Stimulated activated CD4-positive, alpha-beta T cell treated with anti-CD3 and anti-CD28 coated beads, Interleukin-15, amount 100 ng/mL, for 48 hours (primary cell): Measurements from ENCODE around the gene BTRC.

Experiments
- DNase-seq, 2 donors: peaks; one replicate each; pipeline ENCODE4 v3.0.0-alpha.2; 2020; ENCODE audit warnings: low read depth in 2 of 2

BTRC gene

DNA sequence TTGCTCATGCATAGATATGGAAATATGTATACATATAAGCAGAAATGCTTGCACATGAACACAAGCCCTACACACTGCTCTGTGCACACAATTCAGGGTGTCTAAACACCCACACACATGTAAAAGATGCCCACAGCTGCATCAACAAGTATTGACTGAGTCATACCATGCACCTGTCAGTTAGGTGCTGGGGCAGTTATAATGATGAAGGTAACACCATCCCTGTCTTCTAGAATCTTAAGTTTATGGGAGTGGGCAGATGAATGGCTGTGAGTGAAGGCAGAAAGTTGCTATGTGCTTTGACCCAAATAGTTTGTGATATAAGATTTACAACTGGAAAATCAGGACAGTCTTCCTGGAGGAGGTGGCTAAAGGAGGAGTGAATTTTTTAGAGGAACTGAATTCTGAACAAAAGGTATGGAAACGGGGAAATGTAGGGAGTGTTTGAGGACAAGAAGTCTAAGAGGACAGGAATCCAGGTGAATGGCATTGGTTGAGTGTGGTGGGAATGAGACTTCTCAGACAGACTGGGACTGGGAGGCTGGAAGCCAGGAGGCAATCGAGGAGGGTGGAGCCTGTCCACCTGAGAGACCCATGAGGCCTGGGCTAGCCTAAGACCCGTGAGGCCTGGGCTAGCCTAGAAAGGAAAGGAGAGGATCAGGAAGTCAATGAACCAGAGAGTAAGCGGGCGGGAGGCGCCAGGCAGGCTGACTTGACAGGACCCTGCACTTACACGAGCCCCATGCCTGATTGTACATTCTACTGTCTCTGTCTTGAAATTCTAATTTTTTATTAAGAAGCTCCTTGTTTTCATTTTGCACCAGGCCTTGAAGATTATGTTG lies 213.4 kb downstream of the BTRC start:
- no peak for DNase-seq

DNA sequence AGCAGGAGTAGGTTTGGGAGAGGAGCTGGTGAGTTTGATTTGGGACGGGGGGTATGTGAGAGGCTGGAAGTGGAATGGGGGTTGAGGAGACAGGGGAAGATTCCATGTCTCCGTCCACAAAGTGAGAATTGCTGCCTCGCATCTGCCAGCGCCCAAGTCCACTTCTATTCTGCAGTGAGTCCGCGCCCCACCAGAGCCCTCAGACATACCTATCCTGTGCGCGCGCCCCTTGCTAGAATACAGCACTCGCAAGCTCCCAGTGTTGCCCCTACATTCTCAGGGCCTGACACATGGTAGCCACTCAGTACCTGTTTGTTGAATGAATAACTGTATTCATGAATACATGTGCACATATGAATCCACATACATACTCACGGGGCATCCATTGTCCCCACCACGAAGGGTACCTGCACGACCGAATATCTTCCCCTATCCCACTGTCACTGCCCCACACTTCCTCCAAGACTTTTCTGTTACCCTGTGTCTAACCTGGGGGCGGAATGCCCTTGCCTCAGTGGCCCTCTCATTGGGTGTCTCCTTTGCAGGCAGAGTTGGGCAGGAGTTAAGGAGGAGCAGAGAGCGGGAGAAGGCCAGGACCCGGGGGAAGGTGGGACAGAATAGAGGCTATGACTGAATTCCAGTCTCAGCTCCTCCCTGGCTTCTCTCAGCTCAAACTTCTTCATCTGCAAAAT lies 214.2 kb downstream of the BTRC start:
- DNase-seq: no peak

DNA sequence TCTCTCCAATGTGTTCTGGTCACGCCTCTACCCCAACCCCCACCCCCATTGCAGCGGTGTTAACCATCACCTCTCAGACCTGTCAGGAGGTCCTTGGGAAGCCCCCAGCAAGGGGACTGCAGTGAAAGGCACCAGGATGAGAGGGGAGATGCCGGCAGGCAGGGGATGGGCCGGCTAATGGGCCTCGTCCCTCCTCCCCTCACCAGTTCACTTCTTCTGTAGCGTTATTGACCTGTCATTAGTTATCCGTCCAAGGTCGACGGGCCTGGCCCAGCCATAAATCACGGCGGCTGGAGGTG lies 215.3 kb downstream of the BTRC start:
- DNase-seq: no peak

DNA sequence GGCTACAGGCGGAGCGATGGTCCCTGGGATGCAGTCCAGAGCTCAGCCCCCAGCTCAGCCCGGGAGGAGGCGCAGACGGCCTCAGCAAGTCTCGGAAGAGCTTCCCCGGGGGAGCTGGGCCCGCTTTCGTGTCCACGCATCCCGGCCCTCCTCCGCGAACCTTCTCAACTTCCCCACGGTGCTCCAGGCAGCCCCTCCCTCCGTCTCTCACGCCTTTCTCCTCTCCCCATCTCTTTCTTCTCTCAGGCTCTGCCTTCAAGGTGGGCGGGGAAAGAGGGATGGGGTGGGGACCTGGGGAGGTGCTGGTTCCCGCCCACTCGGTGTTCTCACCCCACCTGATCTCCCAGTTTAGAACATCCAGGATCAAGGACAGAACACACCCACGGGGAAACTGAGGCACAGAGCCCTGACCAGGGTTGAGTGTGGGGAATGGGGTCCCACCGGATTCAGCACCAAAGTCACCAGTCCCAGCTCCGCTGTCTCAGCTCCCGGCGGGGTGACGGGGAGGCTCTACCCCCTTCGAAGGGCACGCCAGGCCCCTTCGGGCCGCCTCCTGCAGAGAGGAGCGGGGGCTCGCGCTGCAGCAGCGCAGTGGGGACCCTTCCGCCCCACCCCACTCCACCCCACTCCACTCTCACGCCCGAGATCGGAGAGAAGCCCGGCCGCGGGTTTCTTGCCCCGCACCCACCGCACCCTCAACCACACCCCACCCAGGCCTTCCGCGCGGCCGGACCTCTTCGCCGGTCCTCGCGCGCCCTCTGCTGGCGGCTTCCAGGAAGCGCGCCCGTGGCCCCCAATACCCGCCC lies 215.9 kb downstream of the BTRC start:
- DNase-seq: peak; percentile 56 to 73

DNA sequence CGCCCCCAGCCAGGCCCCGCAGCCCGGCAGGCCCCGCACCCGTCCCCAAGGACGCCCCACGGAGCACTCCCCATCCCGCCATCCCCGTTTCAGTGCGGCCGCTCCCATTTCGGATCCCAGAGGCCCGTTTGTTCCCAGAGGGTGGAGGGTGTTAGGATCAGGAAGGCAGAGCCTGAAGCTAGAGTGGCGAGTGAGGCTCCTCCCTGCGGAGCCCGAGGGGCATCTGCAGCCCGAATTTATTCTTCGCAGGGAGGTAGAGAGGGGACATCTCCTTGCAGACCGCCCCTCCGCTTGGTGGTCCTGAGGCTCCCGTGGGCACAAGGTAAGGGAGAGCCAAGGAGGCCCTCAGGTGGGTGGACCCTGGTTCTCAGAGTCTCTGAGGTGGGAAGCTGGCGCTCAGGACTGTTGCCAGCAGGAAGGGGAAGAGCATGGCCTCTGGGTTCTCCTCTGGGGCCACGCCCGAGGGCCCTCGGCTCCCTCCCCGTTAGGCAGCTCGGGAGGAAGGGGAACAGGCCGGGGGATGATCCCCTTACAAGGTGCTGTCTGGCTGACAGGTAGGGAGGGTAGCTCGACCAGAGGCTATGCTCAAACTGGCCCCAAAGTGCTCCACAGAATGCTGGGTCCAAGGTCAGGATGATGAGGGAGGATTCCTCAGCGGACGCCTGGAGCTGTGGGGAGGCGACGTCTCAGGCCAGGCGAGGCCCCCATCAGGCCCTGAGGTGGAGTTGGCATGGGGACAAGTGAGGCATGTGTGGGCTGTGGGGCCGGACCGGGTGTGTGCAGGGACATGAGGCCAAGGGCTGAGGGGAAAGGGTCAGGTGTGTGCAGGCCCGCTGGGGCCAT lies 216.7 kb downstream of the BTRC start:
- no peak for DNase-seq

DNA sequence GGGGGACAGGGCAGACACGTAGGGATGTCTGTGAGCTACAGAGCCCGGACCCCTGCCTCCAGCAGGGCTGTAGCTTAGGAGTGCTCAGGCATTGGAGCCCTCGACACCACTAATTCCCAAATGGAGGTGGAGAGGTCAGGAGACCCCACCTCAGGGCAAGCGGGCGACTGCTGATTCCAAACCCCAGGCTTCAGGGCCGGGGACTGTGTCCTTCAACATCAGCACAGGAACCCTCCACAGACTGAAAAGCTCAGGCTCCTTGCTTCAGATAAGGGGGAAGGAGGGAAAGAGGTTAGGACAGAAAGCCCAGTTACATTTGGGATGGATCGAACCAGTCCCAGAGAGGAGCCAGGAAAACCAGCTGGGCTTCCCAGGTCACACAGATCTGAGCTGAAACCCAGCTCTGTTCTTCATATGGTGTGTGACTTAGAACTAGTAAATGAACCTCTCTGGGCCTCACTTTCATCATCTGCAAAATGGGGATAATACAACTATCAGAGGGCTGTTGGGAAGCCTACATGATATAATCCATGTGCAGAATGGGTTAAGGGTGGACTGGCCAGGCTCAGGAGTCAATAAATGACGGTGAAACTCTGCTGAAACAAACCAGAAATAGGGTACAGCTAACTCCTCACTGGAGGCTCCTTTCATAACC lies 217.4 kb downstream of the BTRC start:
- DNase-seq: no peak

DNA sequence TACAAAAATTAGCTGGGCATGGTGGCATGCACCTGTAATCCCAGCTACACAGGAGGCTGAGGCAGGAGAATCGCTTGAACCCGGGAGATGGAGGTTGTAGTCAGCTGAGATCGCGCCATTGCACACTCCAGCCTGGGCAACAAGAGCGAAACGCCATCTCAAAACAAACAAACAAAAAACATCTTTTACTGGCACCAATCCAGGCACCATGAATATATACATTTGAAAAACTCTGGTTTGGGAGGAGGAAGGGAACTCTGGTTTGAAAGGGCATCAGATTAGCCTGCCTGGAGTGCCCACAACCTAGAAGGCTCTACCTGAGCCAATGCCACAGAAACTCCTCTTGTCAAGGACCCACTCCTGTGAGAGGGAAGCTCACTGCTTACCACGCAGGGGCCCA lies 218.2 kb downstream of the BTRC start:
- DNase-seq: no peak

DNA sequence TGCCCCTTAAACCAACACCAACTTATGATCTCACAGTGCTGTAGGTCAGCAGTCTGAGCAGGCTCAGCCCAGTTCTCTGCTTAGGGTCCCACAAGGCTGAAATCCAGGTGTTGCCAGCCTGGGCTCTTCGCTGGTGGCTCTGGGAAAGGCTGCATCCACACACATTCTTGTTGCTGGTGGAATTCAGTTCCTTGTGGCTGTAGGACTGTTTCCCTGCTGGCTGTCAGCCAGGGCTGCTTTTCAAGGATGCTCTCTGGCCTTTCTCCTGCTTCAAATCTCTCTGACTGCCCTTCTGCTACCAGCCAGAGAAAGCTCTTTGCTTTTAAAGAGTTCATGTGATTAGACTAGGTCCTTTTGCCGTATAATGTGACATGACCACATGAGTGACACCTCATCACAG lies 218.8 kb downstream of the BTRC start:
- no peak for DNase-seq

DNA sequence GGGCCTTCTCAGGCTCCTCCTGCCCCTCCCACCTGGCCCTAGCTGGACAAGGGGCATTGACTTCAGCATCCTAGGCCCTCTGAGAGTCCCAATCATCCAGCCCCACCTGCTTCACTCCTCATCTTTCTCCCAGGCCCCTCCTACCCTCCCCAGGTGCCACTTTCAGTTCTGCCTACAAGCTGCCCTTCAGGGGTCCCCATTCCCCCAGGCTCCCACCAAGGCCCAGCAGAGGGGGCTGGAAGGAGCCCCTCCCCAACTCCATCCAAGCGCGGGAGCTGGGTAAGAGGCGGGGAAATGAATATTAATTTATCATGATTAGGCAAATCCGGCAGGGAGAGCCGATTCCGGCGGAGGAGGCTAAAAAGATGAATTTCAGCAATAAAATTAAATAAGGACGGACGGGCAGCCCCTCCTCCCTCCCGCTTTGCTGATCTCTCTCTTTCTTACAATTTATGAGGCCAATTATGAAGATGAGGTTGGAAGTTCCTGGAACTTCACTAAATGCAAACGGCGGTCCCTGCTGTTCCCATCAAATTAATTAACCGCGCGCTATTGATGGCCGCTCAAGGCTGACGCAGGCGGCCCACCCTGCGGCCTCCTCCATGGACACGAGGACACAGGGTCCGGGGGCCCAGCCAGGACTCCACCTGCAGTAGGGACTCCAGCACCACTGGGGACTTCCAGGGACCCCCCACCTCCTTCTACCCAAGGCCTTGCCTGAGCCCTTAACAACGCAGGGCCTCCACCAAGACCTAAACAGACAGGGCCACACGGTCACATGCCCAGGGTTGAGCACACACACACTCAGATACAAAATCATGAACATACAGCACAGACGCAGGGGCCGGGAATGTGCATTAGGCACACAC lies 220.2 kb downstream of the BTRC start:
- DNase-seq: no peak

DNA sequence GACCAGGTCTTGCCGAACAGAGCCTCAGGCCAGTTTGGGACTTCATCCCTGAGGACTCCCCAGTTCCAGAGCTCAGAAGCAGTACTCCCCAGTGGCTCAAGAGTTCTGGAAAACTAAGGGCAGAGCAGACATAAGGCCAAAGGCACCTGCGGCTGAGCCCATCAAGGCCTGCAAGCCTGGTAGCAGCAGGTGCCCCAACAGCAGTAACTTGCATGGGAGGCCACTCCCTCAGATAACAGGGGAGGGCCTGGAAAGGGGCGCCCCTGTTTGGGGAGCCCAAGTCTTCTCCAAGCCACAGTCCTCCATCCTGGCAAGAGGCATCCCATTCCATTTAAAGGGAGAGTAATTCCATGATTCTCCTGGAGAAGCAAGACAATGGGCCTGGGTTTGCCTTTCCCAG lies 221.1 kb downstream of the BTRC start:
- DNase-seq: no peak

DNA sequence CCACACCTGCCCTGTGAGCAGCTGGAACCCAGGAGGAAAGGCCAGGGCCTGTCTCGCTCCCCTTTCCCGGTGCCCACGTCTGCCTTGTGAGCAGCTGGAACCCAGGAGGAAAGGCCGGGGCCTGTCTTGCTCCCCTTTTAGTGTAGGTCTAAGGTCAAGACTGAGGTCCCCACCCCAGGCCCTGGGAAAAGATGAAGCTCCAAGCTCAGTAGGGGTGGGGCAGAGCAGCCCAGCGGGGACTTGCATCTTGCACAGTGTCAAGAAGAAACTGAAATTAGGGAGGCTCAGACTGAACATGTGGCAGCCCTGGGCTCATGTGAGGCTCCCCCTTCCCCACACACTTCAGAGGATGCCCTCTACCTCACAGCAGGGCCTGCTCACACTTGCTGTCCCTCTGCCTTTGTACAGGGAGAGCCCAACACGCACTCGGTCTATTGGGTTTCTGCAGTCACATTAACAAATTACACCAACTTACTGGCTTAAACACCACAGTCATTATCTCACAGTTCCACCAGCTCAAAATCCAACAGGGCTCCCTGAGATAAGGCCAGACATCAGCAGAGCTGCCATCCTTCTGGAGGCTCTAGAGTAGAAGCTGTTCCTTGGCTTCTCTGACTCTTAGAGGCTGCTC lies 221.7 kb downstream of the BTRC start:
- DNase-seq: no peak

DNA sequence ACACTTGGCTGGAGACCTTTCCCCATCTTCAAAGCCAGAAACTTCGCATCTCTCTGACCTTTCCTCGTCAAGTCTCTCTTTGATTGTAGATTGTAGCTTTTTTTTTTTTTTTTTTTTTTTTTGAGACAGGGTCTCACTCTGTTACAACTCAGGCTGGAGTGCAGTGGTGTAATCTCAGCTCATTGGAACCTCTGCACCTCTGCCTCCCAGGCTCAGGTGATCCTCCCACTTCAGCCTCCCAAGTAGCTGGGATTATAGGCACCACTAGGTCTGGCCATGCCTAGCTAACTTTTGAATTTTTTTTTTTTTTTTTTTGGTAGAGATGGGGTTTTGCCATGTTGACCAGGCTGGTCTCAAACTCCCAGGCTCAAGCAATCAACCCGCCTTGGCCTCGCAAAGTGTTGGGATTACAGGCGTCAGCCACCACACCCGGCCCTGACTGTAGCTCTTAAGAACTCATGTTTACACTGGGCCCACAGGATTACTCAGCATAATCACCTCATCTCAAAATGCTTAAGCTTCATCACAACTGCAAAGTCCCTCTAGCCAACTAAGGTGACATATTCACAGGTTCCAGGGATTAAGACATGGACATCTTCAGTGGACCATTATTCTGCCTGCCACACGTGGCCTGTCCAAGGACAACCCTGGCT lies 222.4 kb downstream of the BTRC start:
- no peak for DNase-seq

DNA sequence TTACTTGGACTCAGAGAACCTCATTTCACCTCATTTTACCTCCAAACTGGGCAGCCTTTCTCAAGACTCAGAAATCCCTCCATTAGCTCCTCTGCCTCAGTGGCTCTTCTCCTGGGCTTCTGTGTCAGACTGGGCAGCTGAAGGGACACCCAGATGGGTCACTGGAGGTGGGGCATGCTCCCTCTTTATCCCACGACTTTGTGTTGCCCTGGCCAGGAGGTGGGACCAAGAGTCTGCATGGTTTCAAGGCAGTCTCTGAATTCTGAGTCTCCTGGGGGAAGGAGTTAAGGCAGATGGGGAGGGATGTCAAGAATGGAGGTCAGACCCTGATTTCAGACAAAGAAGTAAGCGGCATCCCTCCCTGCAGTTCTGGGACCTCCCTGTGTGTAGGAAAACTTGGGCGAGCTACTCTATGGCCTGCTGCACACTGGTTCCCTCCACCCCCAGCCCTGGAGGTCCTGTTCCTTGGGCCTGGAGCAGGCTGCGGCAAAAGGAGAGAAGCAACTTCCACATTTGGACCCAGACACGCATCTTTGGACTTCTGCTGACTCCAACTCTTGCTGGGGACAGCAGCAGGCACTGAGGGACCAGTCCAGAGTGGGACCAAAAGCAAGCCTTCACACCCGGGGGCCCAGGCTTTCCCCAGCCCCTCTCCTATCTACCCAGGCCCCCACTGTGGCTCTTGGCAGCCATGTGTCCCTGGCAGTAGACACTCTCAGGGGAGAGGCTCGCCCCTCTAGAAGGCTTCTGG lies 223.3 kb downstream of the BTRC start:
- no peak for DNase-seq

DNA sequence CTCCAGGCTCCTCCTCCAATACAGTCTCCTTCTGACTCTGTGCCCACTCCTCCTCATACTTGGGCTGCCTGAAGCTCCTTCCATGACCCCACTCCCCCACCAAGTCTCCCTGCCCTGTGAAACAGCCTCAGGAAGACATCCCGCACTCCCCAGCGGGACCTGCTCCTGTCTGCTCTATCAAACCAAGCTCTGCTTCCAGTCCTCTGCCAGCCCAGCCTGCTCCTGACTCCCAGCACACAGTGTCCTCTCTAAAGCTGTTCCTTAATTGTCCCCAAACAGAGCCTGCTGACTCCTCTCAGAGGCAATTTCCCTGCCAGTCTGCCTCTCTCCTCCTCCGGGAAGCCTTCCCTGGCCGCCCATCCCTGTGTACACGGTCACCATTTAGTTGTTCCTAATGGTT lies 224.2 kb downstream of the BTRC start:
- DNase-seq: no peak

DNA sequence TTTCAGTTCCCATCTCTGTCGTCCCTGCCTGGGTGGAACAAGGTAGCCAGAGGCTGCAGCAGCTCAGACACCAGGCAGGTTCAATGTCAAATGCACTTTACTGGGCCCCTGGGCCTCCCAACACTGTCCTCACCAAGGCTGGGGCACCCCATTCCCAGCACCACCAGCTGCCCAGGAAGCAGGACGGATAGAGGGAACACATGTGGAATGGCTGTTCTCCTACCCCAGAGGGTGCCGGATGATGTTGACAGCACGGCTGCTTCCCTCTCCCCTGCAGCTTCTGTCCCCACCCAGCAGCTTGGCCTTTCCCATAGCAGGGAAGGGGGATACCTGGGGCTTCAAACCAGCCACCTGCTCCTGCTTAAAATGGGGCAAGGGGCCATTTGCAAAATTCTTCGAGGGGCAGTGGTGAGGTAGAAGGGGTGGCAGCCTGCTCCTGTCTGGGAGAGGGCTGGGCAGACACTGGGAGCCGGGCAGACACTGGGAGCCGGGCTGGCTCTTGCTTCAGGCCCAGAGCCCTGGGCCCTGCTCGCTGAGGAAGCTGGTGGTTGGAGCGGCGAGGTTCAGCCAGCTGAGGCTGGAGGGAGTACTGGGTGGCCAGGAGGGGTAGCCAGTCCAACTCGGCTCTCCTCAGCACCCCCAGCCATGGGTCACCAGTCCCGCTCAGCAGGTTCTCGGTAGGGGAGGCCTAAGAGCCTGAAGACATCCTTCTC lies 225.0 kb downstream of the BTRC start:
- DNase-seq: no peak

DNA sequence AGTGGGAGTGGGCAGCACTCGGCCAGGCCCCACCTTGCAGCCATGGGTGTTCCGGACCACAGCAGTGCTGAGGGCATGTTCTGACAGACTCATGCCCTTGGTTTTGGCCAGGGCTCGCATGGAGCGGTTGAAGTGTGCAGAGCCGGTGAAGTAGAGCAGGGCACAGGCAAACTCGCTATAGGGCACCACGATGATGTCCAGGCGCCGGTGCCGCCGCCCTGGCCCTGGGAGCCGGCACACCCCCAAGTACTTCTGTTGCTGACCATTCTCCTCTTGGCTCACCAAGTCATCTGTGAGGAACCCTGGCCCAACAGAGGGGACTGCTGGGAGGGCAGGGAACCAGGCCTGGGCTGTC lies 225.5 kb downstream of the BTRC start:
- DNase-seq: no peak

DNA sequence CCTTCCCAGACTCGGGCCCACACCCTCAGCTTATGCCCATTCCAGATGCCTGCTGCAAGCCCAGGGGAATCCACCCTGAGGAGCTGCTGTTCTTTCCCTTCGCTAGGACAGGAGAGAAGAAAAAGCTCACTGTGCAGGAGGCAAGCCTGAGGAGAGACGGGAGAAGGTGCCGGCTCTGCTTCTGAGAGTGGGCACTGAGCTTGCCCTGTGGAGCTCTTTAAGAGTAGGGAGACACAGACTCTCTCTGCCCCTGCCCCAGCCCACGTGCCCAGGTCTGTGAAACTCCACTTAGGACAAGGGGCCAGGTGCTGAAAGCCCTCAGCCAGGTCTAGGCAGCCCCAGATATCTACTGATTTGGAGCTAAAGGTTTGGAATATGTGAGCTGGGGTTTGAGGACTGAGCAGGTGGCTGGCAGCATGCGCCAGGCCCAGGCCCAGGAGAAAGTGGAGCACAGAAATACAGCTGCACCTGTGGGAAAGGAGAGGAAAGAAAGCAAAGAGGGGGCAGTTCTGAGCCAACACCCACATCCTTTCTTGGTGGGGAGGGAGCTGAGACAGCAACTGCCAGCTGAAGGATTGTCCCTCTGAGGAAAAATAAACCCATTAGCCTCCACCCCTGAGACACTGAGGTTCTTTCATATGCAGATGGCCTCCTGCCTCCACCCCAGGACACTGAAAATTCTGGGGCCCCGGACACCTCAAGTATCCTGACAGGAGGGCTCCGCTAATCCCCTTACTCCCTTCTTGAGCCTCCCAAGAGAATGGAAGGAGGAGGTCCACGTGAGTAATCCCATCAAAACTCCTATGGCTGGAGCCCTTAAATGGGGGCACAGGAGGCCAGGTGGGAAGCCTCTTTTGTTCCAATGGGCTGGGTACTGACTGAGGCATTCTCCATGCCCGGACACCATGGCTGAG lies 226.8 kb downstream of the BTRC start:
- DNase-seq: no peak
